Caco-2 (cell line): ENCODE results near the gene ALOXE3. TPM values are rescaled to one million over a fixed set of nuclear protein-coding genes. Genes with fewer than 3 reads are reported as not detected.

ENCODE experiments used
- BruUV-seq: library from RNA; stranded (reverse); fragments of 400-500 nt; replicated peaks from 2 replicates; lab custom pipeline; 2021; lab: Mats Ljungman, UMichigan
- CTCF ChIA-PET: fragments of 300-600 bp; sonication (Branson Sonifier 250); formaldehyde crosslinking; loops from one replicate; lab custom pipeline; 2022; ENCODE audit warnings: antibody characterized with exemption; lab: Charles Lee
- POLR2A ChIA-PET: fragments of 300-600 bp; sonication (Branson Sonifier 250); formaldehyde crosslinking; loops from one replicate; lab custom pipeline; 2022; ENCODE audit warnings: antibody characterized with exemption; lab: Charles Lee
- DNase-seq, 2 experiments: peaks; one replicate each; pipeline versions ENCODE4 v3.0.0 to v3.0.0-alpha.2; 2020 to 2022
- H3K27me3 ChIP-seq: replicated peaks from 2 replicates; pipeline ENCODE4 v1.6.0; 2011; ENCODE audit warnings: low read length; ENCODE audit not compliant: control insufficient read depth, insufficient read depth
- H3K36me3 ChIP-seq: 2 replicates; pipeline ENCODE4 v1.5.1; 2011; ENCODE audit warnings: low read length; ENCODE audit not compliant: control insufficient read depth, insufficient read depth
- H3K4me1 ChIP-seq: fragments of 250-450 bp; sonication (Bioruptor Pico); 2 replicates; pipeline ENCODE4 v1.5.1; 2020; ENCODE audit warnings: mild to moderate bottlenecking
- H3K4me3 ChIP-seq: 2 replicates; pipeline ENCODE4 v1.5.1; 2011; ENCODE audit warnings: low read depth, mild to moderate bottlenecking, control low read depth, low read length
- H3K9me3 ChIP-seq: fragments of 250-450 bp; sonication (Bioruptor Pico); 2 replicates; pipeline ENCODE4 v1.5.1; 2020; ENCODE audit warnings: mild to moderate bottlenecking, moderate library complexity
- H3K27ac Mint-ChIP-seq: one replicate; pipeline ENCODE4 v1.8.0; 2022; ENCODE audit warnings: mixed read lengths; ENCODE audit not compliant: unreplicated experiment
- H3K27me3 Mint-ChIP-seq: one replicate; pipeline ENCODE4 v1.8.0; 2022; ENCODE audit warnings: mixed read lengths; ENCODE audit not compliant: insufficient read depth, unreplicated experiment
- H3K36me3 Mint-ChIP-seq: one replicate; pipeline ENCODE4 v1.8.0; 2022; ENCODE audit warnings: mild to moderate bottlenecking, mixed read lengths; ENCODE audit not compliant: insufficient read depth, unreplicated experiment
- H3K4me1 Mint-ChIP-seq: one replicate; pipeline ENCODE4 v1.8.0; 2022; ENCODE audit warnings: low read depth, mixed read lengths; ENCODE audit not compliant: unreplicated experiment
- H3K4me3 Mint-ChIP-seq: one replicate; pipeline ENCODE4 v1.8.0; 2022; ENCODE audit warnings: mild to moderate bottlenecking, moderate library complexity, mixed read lengths; ENCODE audit not compliant: unreplicated experiment
- H3K9me3 Mint-ChIP-seq: one replicate; pipeline ENCODE4 v1.8.0; 2022; ENCODE audit warnings: mixed read lengths; ENCODE audit not compliant: unreplicated experiment
- CTCF ChIP-seq, 2 experiments: fragments of 200-600 bp in 1 of 2; IDR thresholded peaks; 1 replicate in 1 of 2; 2 replicates in 1 of 2; pipeline versions ENCODE4 v1.5.1 to v1.8.0; 2011 to 2022; ENCODE audit warnings: antibody characterized with exemption in 1 of 2, control low read depth in 1 of 2, inconsistent platforms in 1 of 2, low read depth in 1 of 2, low read length in 1 of 2, mild to moderate bottlenecking in 1 of 2, moderate library complexity in 1 of 2; ENCODE audit not compliant: insufficient read depth in 1 of 2, severe bottlenecking in 1 of 2, unreplicated experiment in 1 of 2
- intact Hi-C: fragments of 100-400 bp; cut with micrococcal nuclease; formaldehyde crosslinking; loops from one replicate; pipeline ENCODE4 v1.10.0; 2022; ENCODE audit not compliant: unreplicated experiment
- total RNA-seq: library from RNA; stranded (reverse); gene quantifications from 2 replicates; pipeline ENCODE4 v1.2.3, GENCODE V29; 2022

The ALOXE3 gene
- total RNA-seq, 1 experiment from 2014 or later: not detected

DNA sequence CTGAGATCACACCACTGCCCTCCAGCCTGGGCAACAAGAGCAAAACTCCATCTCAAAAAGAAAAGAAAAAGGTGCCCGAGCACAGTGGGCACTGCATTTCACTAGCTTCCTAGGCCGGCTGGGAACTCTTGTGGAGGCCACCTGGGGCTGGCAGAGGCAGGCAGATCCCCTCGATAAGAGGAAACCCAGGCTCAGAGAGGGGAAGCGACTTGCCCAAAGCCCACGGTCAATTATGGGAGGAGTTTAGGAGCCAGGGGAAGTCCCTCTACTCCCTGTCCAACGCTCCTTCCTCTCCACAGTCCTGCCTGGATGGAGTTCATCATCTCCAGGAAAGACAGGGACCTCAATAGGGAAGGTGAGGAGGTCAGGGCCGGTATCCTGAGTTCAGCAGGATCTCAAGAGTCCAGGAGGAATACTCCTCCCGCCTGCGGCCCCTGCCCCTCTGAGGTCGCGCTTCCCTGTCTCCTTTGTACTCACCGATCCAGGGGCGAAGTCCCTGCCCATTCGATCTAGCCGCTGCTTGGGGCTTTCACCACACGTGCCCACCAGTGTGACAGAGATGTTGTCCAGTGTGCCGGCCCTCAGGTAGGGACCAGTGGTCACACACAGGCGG, 841 bp downstream of the ALOXE3 start:
- ChIA-PET POLR2A (no interaction called here), CTCF (interaction anchor here (1.0 kb wide), 1 partner anchor 44 kb away, joined by 4 read pairs; no protein-coding TSS in a partner anchor)
- peaks cover 17% of the 10 kb centered on the region for H3K4me1 Mint-ChIP-seq
- Histone ChIP-seq H3K36me3 (no peaks in the 10 kb centered on the region), H3K4me3 (peak overlapping the region; percentile 63), H3K27me3 (no peaks in the 10 kb centered on the region), H3K9me3 (no peaks in the 10 kb centered on the region), H3K4me1 (no peaks in the 10 kb centered on the region; the same call in 1 of the 2 replicates)
- H3K27me3 Mint-ChIP-seq: peaks cover 6% of the 10 kb centered on the region
- no peak overlapping the region for H3K27ac Mint-ChIP-seq
- peak overlapping the region; percentile 87 for H3K4me3 Mint-ChIP-seq
- no TSS peak for BruUV-seq
- H3K36me3 Mint-ChIP-seq: peaks cover 38% of the 10 kb centered on the region
- no peaks in the 10 kb centered on the region for H3K9me3 Mint-ChIP-seq
- no peak for DNase-seq
- intact Hi-C loops: loop anchor here (5.0 kb wide), 1 partner anchor 35 kb away; no protein-coding TSS in a partner anchor
- no peak for TF ChIP-seq CTCF (IDR thresholded peaks at IDR 0.05; ENCODE audit: insufficient read depth in 1 of 2, low read depth in 1 of 2, low read length in 1 of 2, severe bottlenecking in 1 of 2, unreplicated experiment in 1 of 2)

DNA sequence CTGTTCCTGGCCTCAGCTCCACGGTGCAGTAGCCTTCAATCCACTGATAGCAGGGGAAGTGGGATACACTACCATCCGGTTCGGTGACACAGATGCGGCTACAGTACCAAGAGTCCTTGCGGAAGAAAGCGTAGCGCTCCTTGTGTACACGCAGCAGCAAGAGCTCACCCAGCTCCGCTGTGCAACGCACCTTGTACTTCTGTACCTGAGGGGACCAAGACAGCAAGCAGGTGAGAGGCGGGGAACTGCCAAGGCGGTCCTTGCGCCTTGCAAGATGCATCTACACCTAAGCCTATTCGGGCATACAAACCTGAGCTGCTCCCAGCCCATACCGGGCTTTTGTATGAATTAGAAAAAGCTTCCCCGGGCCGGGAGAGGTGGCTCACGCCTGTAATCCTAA, 1.5 kb downstream of the ALOXE3 start:
- H3K4me3 ChIP-seq: no peak overlapping the region
- no peak for TF ChIP-seq CTCF (IDR thresholded peaks at IDR 0.05; ENCODE audit: insufficient read depth in 1 of 2, low read depth in 1 of 2, low read length in 1 of 2, severe bottlenecking in 1 of 2, unreplicated experiment in 1 of 2)
- H3K4me1 ChIP-seq: no peaks in the 10 kb centered on the region; the same call in 1 of the 2 replicates
- H3K9me3 ChIP-seq: no peaks in the 10 kb centered on the region
- no peak for DNase-seq
- H3K4me1 Mint-ChIP-seq: peaks cover 17% of the 10 kb centered on the region
- no peaks in the 10 kb centered on the region for H3K27me3 ChIP-seq
- H3K36me3 Mint-ChIP-seq: peaks cover 38% of the 10 kb centered on the region
- ChIA-PET POLR2A (no interaction called here), CTCF (no interaction called here)
- no peak overlapping the region for H3K27ac Mint-ChIP-seq
- no peaks in the 10 kb centered on the region for H3K36me3 ChIP-seq
- H3K4me3 Mint-ChIP-seq: no peak overlapping the region
- no TSS peak for BruUV-seq
- intact Hi-C loops: loop anchor here (5.0 kb wide), 1 partner anchor 34 kb away; no protein-coding TSS in a partner anchor
- H3K9me3 Mint-ChIP-seq: no peaks in the 10 kb centered on the region
- H3K27me3 Mint-ChIP-seq: peaks cover 6% of the 10 kb centered on the region

DNA sequence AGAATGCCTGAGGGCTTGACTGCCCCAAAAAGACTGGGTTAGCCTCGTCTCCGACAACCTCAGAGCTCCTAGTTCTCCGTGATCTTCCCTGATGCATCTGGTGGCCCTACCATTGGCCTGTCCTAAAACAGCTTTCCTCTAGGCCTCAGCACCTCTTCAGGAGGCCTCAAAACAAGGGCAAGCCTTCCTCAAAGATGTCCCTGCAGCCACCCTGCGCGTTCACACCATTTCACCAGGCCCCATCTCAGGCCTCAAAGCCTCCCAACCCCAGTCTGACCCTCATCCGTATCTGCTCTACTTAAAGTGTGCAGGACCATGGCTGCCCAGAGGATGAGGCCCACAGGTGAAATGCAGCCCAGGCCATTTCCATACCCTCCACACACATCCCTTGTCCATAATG, 7.4 kb downstream of the ALOXE3 start:
- no TSS peak for BruUV-seq
- no peak overlapping the region for H3K27ac Mint-ChIP-seq
- Histone ChIP-seq H3K4me1 (no peaks in the 10 kb centered on the region), H3K36me3 (no peaks in the 10 kb centered on the region), H3K9me3 (no peaks in the 10 kb centered on the region), H3K4me3 (no peak overlapping the region), H3K27me3 (no peaks in the 10 kb centered on the region)
- H3K9me3 Mint-ChIP-seq: no peaks in the 10 kb centered on the region
- peaks cover 3% of the 10 kb centered on the region for H3K27me3 Mint-ChIP-seq
- TF ChIP-seq CTCF (IDR thresholded peaks at IDR 0.05; ENCODE audit: insufficient read depth in 1 of 2, low read depth in 1 of 2, low read length in 1 of 2, severe bottlenecking in 1 of 2, unreplicated experiment in 1 of 2): no peak
- peaks cover 3% of the 10 kb centered on the region for H3K4me1 Mint-ChIP-seq
- DNase-seq: no peak
- intact Hi-C loops: no loop called here
- POLR2A ChIA-PET: no interaction called here
- CTCF ChIA-PET: interaction anchor here (0.8 kb wide), 1 partner anchor 17 kb away, joined by 3 read pairs; no protein-coding TSS in a partner anchor
- no peak overlapping the region for H3K4me3 Mint-ChIP-seq
- H3K36me3 Mint-ChIP-seq: peaks cover 4% of the 10 kb centered on the region
